Naive thymus-derived CD4-positive, alpha-beta T cell (primary cell): ENCODE measurements around the gene TRPV6. TPM values are rescaled to one million over a fixed set of nuclear protein-coding genes. Genes with fewer than 3 reads are reported as not detected.
A peak's percentile ranks its signal among the peaks of the same experiment; 100 is the strongest.

ENCODE experiments used
- ATAC-seq: fragments of 150-1000 bp; cut with Tn5 transposase; 2 replicates; pipeline ENCODE4 v1.10.0; 2021; ENCODE audit warnings: mild to moderate bottlenecking, moderate library complexity
- CTCF ChIA-PET: fragments of 350-600 bp; sonication (Branson Sonifier 250); formaldehyde crosslinking; loops from one replicate; lab custom pipeline; 2021; ENCODE audit warnings: antibody characterized with exemption; lab: Charles Lee
- POLR2A ChIA-PET: fragments of 350-600 bp; sonication (Branson Sonifier 250); formaldehyde crosslinking; loops from one replicate; lab custom pipeline; 2021; ENCODE audit warnings: antibody characterized with exemption, inconsistent platforms; lab: Charles Lee
- DNase-seq, 9 donors: peaks; one replicate each; pipeline versions ENCODE4 v3.0.0 to v3.0.0-alpha.2; 2020 to 2022; ENCODE audit warnings: mixed read lengths in 1 of 9
- H3K27ac ChIP-seq: one replicate; pipeline ENCODE4 v1.7.0; 2013; ENCODE audit warnings: mild to moderate bottlenecking, low read depth, low read length, moderate library complexity
- H3K27me3 ChIP-seq, 2 donors: one replicate each; pipeline ENCODE4 v1.7.0; 2013; ENCODE audit warnings: low read length in 2 of 2, mild to moderate bottlenecking in 2 of 2, moderate library complexity in 2 of 2; ENCODE audit not compliant: control insufficient read depth in 2 of 2, insufficient read depth in 2 of 2
- H3K36me3 ChIP-seq, 3 experiments: 1 replicate in 2 of 3; 2 replicates in 1 of 3; pipeline ENCODE4 v1.7.0; 2013; ENCODE audit warnings: low read length in 3 of 3, mild to moderate bottlenecking in 3 of 3, moderate library complexity in 1 of 3; ENCODE audit not compliant: insufficient read depth in 3 of 3, control insufficient read depth in 2 of 3
- H3K4me1 ChIP-seq, 2 donors: one replicate each; pipeline ENCODE4 v1.7.0; 2013; ENCODE audit warnings: low read length in 2 of 2, mild to moderate bottlenecking in 2 of 2, moderate library complexity in 1 of 2; ENCODE audit not compliant: control insufficient read depth in 2 of 2, insufficient read depth in 2 of 2
- H3K4me3 ChIP-seq: 2 replicates; pipeline ENCODE4 v1.7.0; 2013; ENCODE audit warnings: mild to moderate bottlenecking, low read length
- H3K9me3 ChIP-seq, 3 experiments: 1 replicate in 2 of 3; 2 replicates in 1 of 3; pipeline ENCODE4 v1.7.0; 2013; ENCODE audit warnings: low read length in 3 of 3; ENCODE audit not compliant: control insufficient read depth in 2 of 3
- H3K27ac Mint-ChIP-seq, 9 donors: one replicate each; pipeline ENCODE4 v1.8.0; 2020 to 2022; ENCODE audit warnings: mixed read lengths in 9 of 9, mild to moderate bottlenecking in 8 of 9, moderate library complexity in 5 of 9, inconsistent platforms in 2 of 9
- H3K27me3 Mint-ChIP-seq, 5 donors: one replicate each; pipeline ENCODE4 v1.8.0; 2021 to 2022; ENCODE audit warnings: mixed read lengths in 5 of 5, mild to moderate bottlenecking in 1 of 5
- H3K36me3 Mint-ChIP-seq, 5 donors: one replicate each; pipeline ENCODE4 v1.8.0; 2020 to 2022; ENCODE audit warnings: mixed read lengths in 5 of 5, mild to moderate bottlenecking in 3 of 5, inconsistent platforms in 1 of 5
- H3K4me1 Mint-ChIP-seq, 7 donors: one replicate each; pipeline ENCODE4 v1.8.0; 2020 to 2022; ENCODE audit warnings: mixed read lengths in 7 of 7, mild to moderate bottlenecking in 3 of 7, inconsistent platforms in 1 of 7
- H3K4me3 Mint-ChIP-seq, 10 donors: one replicate each; pipeline ENCODE4 v1.8.0; 2020 to 2022; ENCODE audit warnings: mild to moderate bottlenecking in 10 of 10, mixed read lengths in 10 of 10, moderate library complexity in 6 of 10, inconsistent platforms in 2 of 10
- H3K9me3 Mint-ChIP-seq, 11 donors: one replicate each; pipeline ENCODE4 v1.8.0; 2020 to 2022; ENCODE audit warnings: mixed read lengths in 11 of 11, mild to moderate bottlenecking in 4 of 11, inconsistent platforms in 1 of 11, moderate library complexity in 1 of 11
- intact Hi-C, 2 donors: fragments of 100-400 bp; cut with micrococcal nuclease; formaldehyde crosslinking; loops; one replicate each; pipeline ENCODE4 v1.15.1; 2023
- polyA plus RNA-seq, 2 donors: library from polyadenylated mRNA; unstranded; fragments of 300-500 nt; fragmentation: Illumina TruSeq; gene quantifications; one replicate each; pipeline ENCODE4 v1.2.3, GENCODE V29; 2021
- total RNA-seq, 6 experiments: library from RNA in 5 of 6; stranded (reverse) in 5 of 6; gene quantifications; 1 replicate in 5 of 6; 2 replicates in 1 of 6; pipeline ENCODE4 v1.2.3 and lab custom pipeline; 2021 to 2026

The TRPV6 gene
- total and polyA plus RNA-seq, 7 experiments from 2014 or later, result 0.05 TPM; not detected in 6

DNA sequence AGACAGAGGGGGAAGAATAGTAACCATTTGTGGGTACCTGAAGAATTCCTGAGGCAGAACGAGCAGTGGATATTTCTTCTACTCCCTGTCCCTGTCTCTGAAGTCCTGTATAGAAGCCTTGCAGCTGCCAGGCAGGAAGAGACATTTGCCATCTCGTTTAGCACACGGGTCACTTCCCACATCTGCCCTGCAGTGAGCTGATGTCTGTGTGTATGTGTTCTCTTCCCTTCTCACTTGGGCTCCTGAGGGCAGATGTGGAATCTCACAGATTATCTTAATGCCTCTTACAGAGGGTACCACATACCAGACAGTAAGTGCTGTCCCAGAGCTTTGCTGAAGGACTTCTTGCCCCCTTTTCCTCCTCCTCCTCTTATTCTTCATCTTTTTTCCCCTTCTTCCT lies 14.1 kb upstream of the TRPV6 start:
- Histone ChIP-seq H3K4me1 (no peaks in the 10 kb centered on the region), H3K36me3 (no peaks in the 10 kb centered on the region), H3K4me3 (no peak overlapping the region), H3K27me3 (peaks cover 0 to under 1% of the 10 kb centered on the region in 2 donors), H3K27ac (no peak overlapping the region), H3K9me3 (peaks cover 0 to 2% (median 0%) of the 10 kb centered on the region in 3 experiments)
- ATAC-seq (no peak), DNase-seq (no peak)
- POLR2A ChIA-PET, result interaction anchor here (0.6 kb wide), 1 partner anchor 515 kb away, joined by 4 read pairs; no protein-coding TSS in a partner anchor
- H3K27ac Mint-ChIP-seq, result no peak overlapping the region
- H3K9me3 Mint-ChIP-seq, result peaks cover 0 to 11% (median 0%) of the 10 kb centered on the region in 11 donors
- CTCF ChIA-PET, result no interaction called here
- H3K4me1 Mint-ChIP-seq, result no peaks in the 10 kb centered on the region
- H3K4me3 Mint-ChIP-seq, result no peak overlapping the region
- no peaks in the 10 kb centered on the region for H3K36me3 Mint-ChIP-seq
- intact Hi-C loops, result no loop called here
- H3K27me3 Mint-ChIP-seq, result peaks cover 0 to 26% (median 4%) of the 10 kb centered on the region in 5 donors

DNA sequence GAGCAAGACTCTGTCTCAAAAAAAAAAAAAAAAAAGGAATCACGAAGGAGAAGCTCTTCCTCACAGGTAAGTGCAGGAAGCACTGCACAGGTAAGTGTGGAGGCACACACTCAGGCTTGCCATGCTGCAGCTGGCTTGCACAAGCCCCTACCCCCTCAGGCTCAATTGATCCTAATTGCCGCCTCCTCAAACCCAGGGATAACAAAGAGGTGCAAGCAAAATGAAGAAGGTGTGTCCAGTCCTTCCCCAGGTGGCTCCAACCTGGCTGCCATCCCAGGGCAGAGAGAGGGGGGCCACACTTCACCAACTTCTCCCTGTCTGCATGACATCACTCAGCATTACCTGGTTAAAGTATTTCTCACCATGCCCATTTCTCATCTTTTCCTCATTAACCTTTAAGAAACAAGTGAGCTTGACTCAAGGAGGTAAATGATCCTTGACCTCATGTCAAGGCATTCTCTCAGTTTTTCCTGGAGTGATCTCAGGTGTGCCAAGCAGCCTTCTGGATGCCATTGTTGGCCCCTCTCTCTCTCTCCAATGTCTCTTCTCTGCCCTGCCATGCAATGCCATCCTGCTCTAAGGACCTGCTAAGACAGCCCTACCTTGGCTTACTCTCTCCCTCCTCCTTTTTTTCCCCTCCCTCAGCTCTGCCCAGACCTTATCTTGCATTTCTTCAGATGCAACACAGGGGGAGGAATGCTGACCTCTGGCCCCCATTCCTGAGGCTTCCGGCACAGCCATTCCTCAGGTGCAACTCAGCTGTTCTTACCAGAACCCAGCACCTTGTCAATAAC lies 13.0 kb upstream of the TRPV6 start:
- Histone ChIP-seq H3K27ac (no peak overlapping the region), H3K4me3 (no peak overlapping the region), H3K4me1 (no peaks in the 10 kb centered on the region), H3K27me3 (no peaks in the 10 kb centered on the region), H3K9me3 (no peaks in the 10 kb centered on the region), H3K36me3 (no peaks in the 10 kb centered on the region)
- ATAC-seq (no peak), DNase-seq (no peak)
- H3K27ac Mint-ChIP-seq, result peak overlapping the region in 1 of 9 donors; percentile 5
- no peak overlapping the region for H3K4me3 Mint-ChIP-seq
- peaks cover 0 to 8% (median 0%) of the 10 kb centered on the region in 11 donors for H3K9me3 Mint-ChIP-seq
- no peaks in the 10 kb centered on the region for H3K4me1 Mint-ChIP-seq
- H3K27me3 Mint-ChIP-seq, result peaks cover 0 to 26% (median 4%) of the 10 kb centered on the region in 5 donors
- ChIA-PET POLR2A (interaction anchor here (0.6 kb wide), 1 partner anchor 514 kb away, joined by 4 read pairs; no protein-coding TSS in a partner anchor), CTCF (interaction anchor here (0.7 to 1.1 kb wide), 3 partner anchors 18 to 306 kb away, joined by 3 to 6 read pairs (median 4); no protein-coding TSS in a partner anchor)
- no peaks in the 10 kb centered on the region for H3K36me3 Mint-ChIP-seq
- intact Hi-C loops, result no loop called here

DNA sequence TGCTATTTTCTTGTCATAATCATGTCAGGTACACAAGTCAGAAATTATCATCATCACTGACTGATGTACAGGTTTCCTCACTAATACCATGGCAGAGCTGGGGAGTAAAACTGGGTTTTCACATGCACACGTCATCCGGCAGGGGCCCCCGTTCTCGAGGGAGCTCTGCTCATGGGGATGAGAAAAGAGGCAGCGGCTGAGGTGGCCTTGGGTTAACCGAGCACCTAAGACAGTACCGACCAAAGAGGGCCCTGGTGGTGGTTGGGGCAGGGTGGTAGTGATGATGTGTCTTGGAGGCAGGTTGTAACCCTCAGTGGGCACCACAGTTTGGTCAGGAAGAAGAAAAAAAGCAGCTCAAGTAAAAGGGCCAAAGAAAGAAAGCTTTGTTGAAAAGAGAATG lies 12.1 kb upstream of the TRPV6 start:
- no peaks in the 10 kb centered on the region for H3K36me3 Mint-ChIP-seq
- no peaks in the 10 kb centered on the region for H3K27me3 ChIP-seq
- H3K4me1 Mint-ChIP-seq, result no peaks in the 10 kb centered on the region
- H3K9me3 ChIP-seq, result no peaks in the 10 kb centered on the region
- intact Hi-C loops, result no loop called here
- H3K27ac ChIP-seq, result no peak overlapping the region
- no peaks in the 10 kb centered on the region for H3K36me3 ChIP-seq
- H3K4me3 ChIP-seq, result no peak overlapping the region
- ChIA-PET CTCF (interaction anchor here (0.7 to 1.1 kb wide), 2 partner anchors 19 to 307 kb away, joined by 4 to 6 read pairs; no protein-coding TSS in a partner anchor), POLR2A (interaction anchor here (0.5 kb wide), 1 partner anchor 25 kb away, joined by 3 read pairs; no protein-coding TSS in a partner anchor)
- H3K27me3 Mint-ChIP-seq, result peaks cover 0 to 24% (median 4%) of the 10 kb centered on the region in 5 donors
- H3K4me3 Mint-ChIP-seq, result no peak overlapping the region
- H3K9me3 Mint-ChIP-seq, result peaks cover 0 to 1% (median 0%) of the 10 kb centered on the region in 11 donors
- ATAC-seq (no peak), DNase-seq (no peak)
- no peak overlapping the region for H3K27ac Mint-ChIP-seq
- H3K4me1 ChIP-seq, result no peaks in the 10 kb centered on the region

DNA sequence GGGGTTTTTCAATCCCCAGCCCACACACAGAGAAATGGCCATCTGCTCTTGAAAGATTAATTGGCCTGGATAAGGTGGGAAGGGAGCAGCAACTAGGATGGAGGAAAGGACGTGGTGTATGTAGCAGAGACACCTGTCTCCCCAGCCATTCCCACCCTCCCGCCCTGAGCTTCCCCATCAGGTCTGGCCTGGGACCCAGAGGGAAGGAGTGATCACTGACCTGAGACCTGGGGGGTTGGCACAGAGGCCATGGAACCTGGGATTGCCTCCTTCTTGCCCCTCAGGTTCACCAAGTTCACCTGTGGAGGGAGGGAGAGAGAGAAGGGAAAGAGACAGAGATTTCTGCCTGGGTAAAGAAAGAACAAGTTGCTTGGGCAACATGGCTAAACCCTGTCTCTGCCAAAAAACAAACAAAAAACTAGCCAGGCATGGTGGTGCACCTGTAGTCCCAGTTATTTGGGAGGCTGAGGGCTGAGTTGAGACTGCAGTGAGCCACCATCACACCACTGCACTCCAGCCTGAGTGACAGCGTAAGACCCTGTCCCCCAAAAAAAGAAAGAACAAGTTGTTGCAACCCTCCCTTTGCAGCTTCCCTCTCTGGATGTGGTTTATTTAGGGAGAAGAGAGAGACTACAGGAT lies 11.3 kb upstream of the TRPV6 start:
- ATAC-seq, result no peak
- no peak for DNase-seq
- intact Hi-C loops, result no loop called here

DNA sequence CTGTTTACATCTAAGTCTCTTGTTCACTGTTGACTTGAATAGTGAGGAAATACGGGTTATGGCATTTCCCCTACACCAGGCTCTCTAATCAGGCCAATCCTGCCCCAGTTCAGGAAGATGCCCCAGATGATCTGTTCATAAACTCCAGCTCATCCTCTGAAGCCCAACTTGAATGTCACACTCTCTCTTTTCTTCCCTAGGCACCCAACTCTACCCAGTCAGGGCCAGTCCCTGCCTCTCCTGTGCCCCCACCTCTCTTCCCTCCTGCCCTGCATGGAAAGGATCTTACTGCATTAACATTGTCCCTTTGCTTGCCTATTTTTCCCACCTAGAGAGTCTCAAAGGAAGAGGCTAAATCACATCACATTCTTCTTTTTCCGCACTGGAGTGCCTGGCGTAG lies 10.6 kb upstream of the TRPV6 start:
- H3K4me3 ChIP-seq, result no peak overlapping the region
- ChIA-PET CTCF (no interaction called here), POLR2A (no interaction called here)
- Mint-ChIP-seq H3K27ac (no peak overlapping the region), H3K4me3 (no peak overlapping the region), H3K27me3 (peaks cover 0 to 16% (median 4%) of the 10 kb centered on the region in 5 donors), H3K4me1 (no peaks in the 10 kb centered on the region), H3K9me3 (no peaks in the 10 kb centered on the region), H3K36me3 (no peaks in the 10 kb centered on the region)
- H3K4me1 ChIP-seq, result no peaks in the 10 kb centered on the region
- intact Hi-C loops, result no loop called here
- ATAC-seq, result no peak
- H3K9me3 ChIP-seq, result no peaks in the 10 kb centered on the region
- H3K36me3 ChIP-seq, result no peaks in the 10 kb centered on the region
- H3K27ac ChIP-seq, result no peak overlapping the region
- DNase-seq, result no peak
- H3K27me3 ChIP-seq, result no peaks in the 10 kb centered on the region

More for the DNA sequence above, 11.3 kb upstream of the TRPV6 start:
- POLR2A ChIA-PET, result no interaction called here
- Mint-ChIP-seq H3K9me3 (no peaks in the 10 kb centered on the region), H3K4me1 (no peaks in the 10 kb centered on the region), H3K27ac (no peak overlapping the region), H3K27me3 (peaks cover 0 to 18% (median 4%) of the 10 kb centered on the region in 5 donors), H3K36me3 (no peaks in the 10 kb centered on the region), H3K4me3 (no peak overlapping the region)
- Histone ChIP-seq H3K27ac (no peak overlapping the region), H3K9me3 (no peaks in the 10 kb centered on the region), H3K27me3 (no peaks in the 10 kb centered on the region), H3K4me1 (no peaks in the 10 kb centered on the region), H3K36me3 (no peaks in the 10 kb centered on the region), H3K4me3 (no peak overlapping the region)
- CTCF ChIA-PET, result no interaction called here

DNA sequence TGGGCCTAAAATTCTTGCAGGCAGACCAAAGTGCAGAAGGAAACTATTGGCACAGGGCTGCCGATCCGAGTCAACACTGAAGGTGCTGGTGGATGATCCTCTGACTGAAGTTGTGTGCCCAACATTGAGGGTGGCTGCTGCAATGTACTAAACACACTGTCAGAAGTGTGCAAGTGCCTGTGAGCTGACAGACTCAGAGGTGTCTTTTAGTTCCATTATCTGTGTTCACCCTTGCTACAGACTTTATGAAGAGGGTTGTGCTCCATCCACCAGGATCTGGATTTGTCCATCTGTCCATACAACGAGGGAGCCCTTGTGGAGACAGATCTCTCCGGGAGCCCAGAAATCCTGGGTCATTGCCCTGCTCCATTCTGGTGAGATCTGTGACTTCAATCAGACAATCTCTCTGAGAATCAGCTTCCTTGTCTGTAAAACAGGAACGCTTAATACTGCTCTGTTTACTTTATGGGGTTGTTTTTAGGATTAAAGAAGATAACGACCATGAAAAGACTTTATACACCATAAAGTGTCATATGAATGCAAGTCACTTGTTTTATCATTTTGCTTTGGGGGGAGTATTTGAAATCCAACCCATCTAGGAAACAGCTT lies 9.5 kb upstream of the TRPV6 start:
- no peak overlapping the region for H3K27ac Mint-ChIP-seq
- CTCF ChIA-PET, result no interaction called here
- H3K4me1 ChIP-seq, result no peaks in the 10 kb centered on the region
- H3K27me3 Mint-ChIP-seq, result peaks cover 0 to 20% (median 5%) of the 10 kb centered on the region in 5 donors
- H3K4me1 Mint-ChIP-seq, result peaks cover 0 to 2% (median 0%) of the 10 kb centered on the region in 7 donors
- H3K4me3 ChIP-seq, result no peak overlapping the region
- H3K9me3 ChIP-seq, result no peaks in the 10 kb centered on the region
- no peaks in the 10 kb centered on the region for H3K27me3 ChIP-seq
- H3K36me3 Mint-ChIP-seq, result no peaks in the 10 kb centered on the region
- POLR2A ChIA-PET, result interaction anchor here (0.5 kb wide), 1 partner anchor 15 kb away, joined by 3 read pairs; no protein-coding TSS in a partner anchor
- DNase-seq (no peak), ATAC-seq (no peak)
- no peak overlapping the region for H3K27ac ChIP-seq
- H3K4me3 Mint-ChIP-seq, result no peak overlapping the region
- no peaks in the 10 kb centered on the region for H3K36me3 ChIP-seq
- intact Hi-C loops, result no loop called here
- peaks cover 0 to 4% (median 0%) of the 10 kb centered on the region in 11 donors for H3K9me3 Mint-ChIP-seq
